Measurements from ENCODE around the gene DHX30. TPM values are rescaled to one million over a fixed set of nuclear protein-coding genes. Genes with fewer than 3 reads are reported as not detected.

DHX30 gene
- total RNA-seq, 6 experiments from 2014 or later: 54.1 to 64.0 (median 58.4) TPM

- peaks cover 5% of the 10 kb centered on the region; the same call in 1 of the 2 replicates for H3K36me3 Mint-ChIP-seq (ENCODE audit: low read depth)
- no peak for TF ChIP-seq CTCF (IDR thresholded peaks at IDR 0.05)
- H3K27ac Mint-ChIP-seq: no peak overlapping the region
- H3K4me3 Mint-ChIP-seq: no peak overlapping the region
- H3K9me3 Mint-ChIP-seq: peaks cover 15% of the 10 kb centered on the region
- no peaks in the 10 kb centered on the region for H3K27me3 Mint-ChIP-seq (ENCODE audit: insufficient read depth)
- DNase-seq: no peak
- H3K4me1 Mint-ChIP-seq (ENCODE audit: low read depth): no peaks in the 10 kb centered on the region
Measured at GRCh38 chr3:47794544-47794943, 8.4 kb upstream of the DHX30 start.

- H3K27ac Mint-ChIP-seq: no peak overlapping the region
- H3K9me3 Mint-ChIP-seq: no peaks in the 10 kb centered on the region
- no peak overlapping the region for H3K4me3 Mint-ChIP-seq
- 0 out of 2 replicates have a peak, but pooled peaks cover 3% of the 10 kb centered on the region for H3K27me3 Mint-ChIP-seq (ENCODE audit: insufficient read depth)
- TF ChIP-seq CTCF (IDR thresholded peaks at IDR 0.05): peak; percentile 69
- DNase-seq: no peak
- no peaks in the 10 kb centered on the region for H3K36me3 Mint-ChIP-seq (ENCODE audit: low read depth)
- peaks cover 22% of the 10 kb centered on the region for H3K4me1 Mint-ChIP-seq (ENCODE audit: low read depth)
Measured at GRCh38 chr3:47799733-47800132, 3.2 kb upstream of the DHX30 start.

- no peak for TF ChIP-seq CTCF (IDR thresholded peaks at IDR 0.05)
- H3K9me3 Mint-ChIP-seq: no peaks in the 10 kb centered on the region
- peaks cover 3% of the 10 kb centered on the region; the same call in 1 of the 2 replicates for H3K27me3 Mint-ChIP-seq (ENCODE audit: insufficient read depth)
- no peak for DNase-seq
- peaks cover 24% of the 10 kb centered on the region for H3K4me1 Mint-ChIP-seq (ENCODE audit: low read depth)
- H3K4me3 Mint-ChIP-seq: peak overlapping the region; percentile 99
- no peaks in the 10 kb centered on the region; the same call in 1 of the 2 replicates for H3K36me3 Mint-ChIP-seq (ENCODE audit: low read depth)
- H3K27ac Mint-ChIP-seq: peak overlapping the region; percentile 97
Measured at GRCh38 chr3:47803480-47804025, 615 bp downstream of the DHX30 start.

GRCh38 chr3:47804577-47804976 is 1.6 kb downstream of the DHX30 start:
- Mint-ChIP-seq H3K4me3 (peak overlapping the region; percentile 99), H3K9me3 (no peaks in the 10 kb centered on the region), H3K4me1 (ENCODE audit: low read depth) (peaks cover 24% of the 10 kb centered on the region), H3K27ac (no peak overlapping the region), H3K36me3 (ENCODE audit: low read depth) (no peaks in the 10 kb centered on the region; the same call in 1 of the 2 replicates), H3K27me3 (ENCODE audit: insufficient read depth) (peaks cover 3% of the 10 kb centered on the region; the same call in 1 of the 2 replicates)
- no peak for TF ChIP-seq CTCF (IDR thresholded peaks at IDR 0.05)
- DNase-seq: no peak

GRCh38 chr3:47813551-47814177 is 10.7 kb downstream of the DHX30 start:
- Mint-ChIP-seq H3K36me3 (ENCODE audit: low read depth) (peaks cover 16% of the 10 kb centered on the region), H3K4me1 (ENCODE audit: low read depth) (no peaks in the 10 kb centered on the region), H3K27ac (peak overlapping the region; percentile 40; the same call in 1 of the 2 replicates), H3K27me3 (ENCODE audit: insufficient read depth) (no peaks in the 10 kb centered on the region), H3K9me3 (no peaks in the 10 kb centered on the region), H3K4me3 (no peak overlapping the region)
- TF ChIP-seq CTCF (IDR thresholded peaks at IDR 0.05): no peak
- no peak for DNase-seq
